ENCODE data around the gene SLC13A4.

Gene SLC13A4

GRCh38 chr7:135726276-135726788 is 1.7 kb downstream of the SLC13A4 start:
- Histone ChIP-seq H3K9me3 (ENCODE audit: severe bottlenecking) (no peaks in the 10 kb centered on the region), H3K4me1 (ENCODE audit: insufficient read depth, poor library complexity, severe bottlenecking) (no peaks in the 10 kb centered on the region), H3K27ac (ENCODE audit: poor library complexity, severe bottlenecking) (no peak overlapping the region), H3K4me3 (ENCODE audit: severe bottlenecking) (no peak overlapping the region), H3K27me3 (ENCODE audit: insufficient read depth, poor library complexity, severe bottlenecking) (no peaks in the 10 kb centered on the region), H3K36me3 (ENCODE audit: low read depth) (no peaks in the 10 kb centered on the region)
- no peak for TF ChIP-seq CTCF (IDR thresholded peaks at IDR 0.05; ENCODE audit: poor library complexity, severe bottlenecking)
- no peak for ATAC-seq (ENCODE audit: low read depth)
- no peak for DNase-seq (ENCODE audit: low spot score)

- Histone ChIP-seq H3K27me3 (ENCODE audit: insufficient read depth, poor library complexity, severe bottlenecking) (no peaks in the 10 kb centered on the region), H3K4me1 (ENCODE audit: insufficient read depth, poor library complexity, severe bottlenecking) (no peaks in the 10 kb centered on the region), H3K4me3 (ENCODE audit: severe bottlenecking) (no peak overlapping the region), H3K36me3 (ENCODE audit: low read depth) (no peaks in the 10 kb centered on the region), H3K27ac (ENCODE audit: poor library complexity, severe bottlenecking) (no peak overlapping the region), H3K9me3 (ENCODE audit: severe bottlenecking) (no peaks in the 10 kb centered on the region)
- no peak for TF ChIP-seq CTCF (IDR thresholded peaks at IDR 0.05; ENCODE audit: poor library complexity, severe bottlenecking)
- DNase-seq (ENCODE audit: low spot score) (no peak), ATAC-seq (ENCODE audit: low read depth) (no peak)
Observed at GRCh38 chr7:135723411-135723810, 4.6 kb downstream of the SLC13A4 start.

- Histone ChIP-seq H3K4me1 (ENCODE audit: insufficient read depth, poor library complexity, severe bottlenecking) (peaks cover 9% of the 10 kb centered on the region), H3K27ac (ENCODE audit: poor library complexity, severe bottlenecking) (no peak overlapping the region), H3K36me3 (ENCODE audit: low read depth) (no peaks in the 10 kb centered on the region), H3K27me3 (ENCODE audit: insufficient read depth, poor library complexity, severe bottlenecking) (no peaks in the 10 kb centered on the region), H3K9me3 (ENCODE audit: severe bottlenecking) (no peaks in the 10 kb centered on the region), H3K4me3 (ENCODE audit: severe bottlenecking) (no peak overlapping the region)
- DNase-seq (ENCODE audit: low spot score) (no peak), ATAC-seq (ENCODE audit: low read depth) (no peak)
- no peak for TF ChIP-seq CTCF (IDR thresholded peaks at IDR 0.05; ENCODE audit: poor library complexity, severe bottlenecking)
Observed at GRCh38 chr7:135721198-135721820, 6.7 kb downstream of the SLC13A4 start.

- Histone ChIP-seq H3K27me3 (ENCODE audit: insufficient read depth, poor library complexity, severe bottlenecking) (no peaks in the 10 kb centered on the region), H3K36me3 (ENCODE audit: low read depth) (no peaks in the 10 kb centered on the region), H3K27ac (ENCODE audit: poor library complexity, severe bottlenecking) (no peak overlapping the region), H3K4me1 (ENCODE audit: insufficient read depth, poor library complexity, severe bottlenecking) (peaks cover 12% of the 10 kb centered on the region), H3K4me3 (ENCODE audit: severe bottlenecking) (no peak overlapping the region), H3K9me3 (ENCODE audit: severe bottlenecking) (no peaks in the 10 kb centered on the region)
- no peak for DNase-seq (ENCODE audit: low spot score)
- no peak for ATAC-seq (ENCODE audit: low read depth)
- no peak for TF ChIP-seq CTCF (IDR thresholded peaks at IDR 0.05; ENCODE audit: poor library complexity, severe bottlenecking)
Observed at GRCh38 chr7:135719688-135720087, 8.3 kb downstream of the SLC13A4 start.

- no peak overlapping the region for H3K27ac ChIP-seq (ENCODE audit: poor library complexity, severe bottlenecking)
- peaks cover 19% of the 10 kb centered on the region for H3K4me1 ChIP-seq (ENCODE audit: insufficient read depth, poor library complexity, severe bottlenecking)
- no peak for ATAC-seq (ENCODE audit: low read depth)
- H3K27me3 ChIP-seq (ENCODE audit: insufficient read depth, poor library complexity, severe bottlenecking), result no peaks in the 10 kb centered on the region
- H3K36me3 ChIP-seq (ENCODE audit: low read depth), result no peaks in the 10 kb centered on the region
- H3K9me3 ChIP-seq (ENCODE audit: severe bottlenecking), result no peaks in the 10 kb centered on the region
- TF ChIP-seq CTCF (IDR thresholded peaks at IDR 0.05; ENCODE audit: poor library complexity, severe bottlenecking), result no peak
- no peak for DNase-seq (ENCODE audit: low spot score)
- no peak overlapping the region for H3K4me3 ChIP-seq (ENCODE audit: severe bottlenecking)
Observed at GRCh38 chr7:135718794-135719437, 9.1 kb downstream of the SLC13A4 start.

Measured in RWPE2 (cell line).